Measurements from ENCODE around the gene S1PR1. TPM values are rescaled to one million over a fixed set of nuclear protein-coding genes. Genes with fewer than 3 reads are reported as not detected.
"Not testable (repeated sequence)": the region's sequence is repeated elsewhere in the genome, so short reads cannot be mapped to it uniquely, and the experiment has no call there.

The S1PR1 gene
- polyA plus RNA-seq, 2 donors, result 2.4 to 6.0 TPM

DNA sequence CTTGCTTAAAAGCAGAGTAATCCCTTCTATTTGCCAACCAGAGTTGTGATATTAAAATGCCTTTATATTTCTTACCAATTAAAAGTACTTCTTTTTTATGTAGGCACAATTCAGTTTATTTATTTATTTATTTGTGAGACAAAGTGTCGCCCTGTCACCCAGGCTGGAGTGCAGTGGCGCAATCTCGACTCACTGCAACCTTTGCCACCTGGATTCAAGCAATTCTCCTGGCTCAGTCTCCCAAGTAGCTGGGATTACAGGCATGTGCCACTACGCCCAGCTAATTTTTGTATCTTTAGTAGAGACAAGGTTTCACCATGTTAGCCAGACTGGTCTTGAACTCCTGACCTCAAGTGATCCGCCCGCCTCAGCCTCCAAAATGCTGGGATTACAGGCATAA lies 17.9 kb upstream of the S1PR1 start:
- not testable (repeated sequence) for H3K27ac ChIP-seq (ENCODE audit: low read depth in 2 of 2, low read length in 1 of 2); H3K36me3 ChIP-seq (ENCODE audit: control insufficient read depth in 2 of 2, insufficient read depth in 2 of 2, low read length in 1 of 2); H3K4me1 ChIP-seq (ENCODE audit: control insufficient read depth in 2 of 2, insufficient read depth in 2 of 2, low read length in 1 of 2); H3K27me3 ChIP-seq (ENCODE audit: control insufficient read depth in 1 of 2, insufficient read depth in 2 of 2, low read length in 2 of 2); H3K4me3 ChIP-seq (ENCODE audit: low read depth in 1 of 2, low read length in 2 of 2); H3K9me3 ChIP-seq (ENCODE audit: control insufficient read depth in 2 of 2, insufficient read depth in 1 of 2, low read depth in 1 of 2, low read length in 1 of 2)
- 90 to 91% methylated on average over 6 of the region's 6 CpGs for WGBS, 2 donors

DNA sequence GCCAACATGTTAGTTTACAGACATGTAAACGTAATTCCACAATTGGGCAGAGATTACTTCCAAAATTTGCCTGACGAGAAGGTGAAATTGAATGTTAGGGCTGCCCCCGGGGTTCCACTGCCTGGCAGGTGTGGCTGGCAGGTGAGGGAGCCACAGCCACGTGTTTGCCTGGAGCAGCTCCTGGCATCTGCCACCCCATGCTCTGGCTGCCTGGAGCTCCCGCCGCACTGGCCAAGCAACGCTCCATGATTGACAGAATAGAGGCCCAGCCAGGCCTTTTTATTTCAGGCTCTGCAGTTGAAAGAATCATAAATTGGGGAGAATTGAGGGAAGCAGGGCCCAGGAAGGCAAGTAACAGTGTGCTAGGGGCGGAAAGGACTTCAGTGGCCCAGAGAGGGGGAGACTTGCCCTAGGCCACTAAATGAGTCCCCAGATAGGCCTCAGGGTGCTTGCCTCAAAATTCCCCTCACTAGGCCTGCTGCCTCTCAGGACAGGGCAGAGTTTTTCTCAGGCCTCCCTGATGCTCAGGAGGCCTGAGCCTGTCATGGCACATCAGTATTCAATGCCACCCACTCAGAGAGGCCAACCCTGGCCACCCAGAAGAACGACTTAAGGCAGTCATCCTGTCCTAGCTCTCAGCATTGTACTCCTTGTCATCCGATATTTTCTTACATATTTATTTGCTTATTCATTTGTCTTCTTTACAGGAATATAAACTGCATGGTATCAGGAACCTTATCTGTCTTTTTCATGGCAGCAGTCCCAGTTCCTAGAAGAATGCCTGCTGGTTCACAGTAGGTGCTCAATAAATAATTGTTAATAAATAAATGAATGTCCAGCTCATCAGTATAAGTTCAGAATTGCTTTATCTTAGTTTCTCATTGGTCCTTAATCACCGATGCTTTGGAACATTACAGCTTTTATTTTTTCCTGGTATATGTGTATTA lies 16.6 kb upstream of the S1PR1 start:
- Histone ChIP-seq H3K9me3 (ENCODE audit: control insufficient read depth in 2 of 2, insufficient read depth in 1 of 2, low read depth in 1 of 2, low read length in 1 of 2) (no peaks in the 10 kb centered on the region), H3K27ac (ENCODE audit: low read depth in 2 of 2, low read length in 1 of 2) (no peak overlapping the region), H3K27me3 (ENCODE audit: control insufficient read depth in 1 of 2, insufficient read depth in 2 of 2, low read length in 2 of 2) (no peaks in the 10 kb centered on the region), H3K36me3 (ENCODE audit: control insufficient read depth in 2 of 2, insufficient read depth in 2 of 2, low read length in 1 of 2) (no peaks in the 10 kb centered on the region), H3K4me1 (ENCODE audit: control insufficient read depth in 2 of 2, insufficient read depth in 2 of 2, low read length in 1 of 2) (peaks cover 0 to 4% of the 10 kb centered on the region in 2 donors), H3K4me3 (ENCODE audit: low read depth in 1 of 2, low read length in 2 of 2) (no peak overlapping the region)
- 61 to 68% methylated on average over 11 of the region's 11 CpGs for WGBS, 2 donors

DNA sequence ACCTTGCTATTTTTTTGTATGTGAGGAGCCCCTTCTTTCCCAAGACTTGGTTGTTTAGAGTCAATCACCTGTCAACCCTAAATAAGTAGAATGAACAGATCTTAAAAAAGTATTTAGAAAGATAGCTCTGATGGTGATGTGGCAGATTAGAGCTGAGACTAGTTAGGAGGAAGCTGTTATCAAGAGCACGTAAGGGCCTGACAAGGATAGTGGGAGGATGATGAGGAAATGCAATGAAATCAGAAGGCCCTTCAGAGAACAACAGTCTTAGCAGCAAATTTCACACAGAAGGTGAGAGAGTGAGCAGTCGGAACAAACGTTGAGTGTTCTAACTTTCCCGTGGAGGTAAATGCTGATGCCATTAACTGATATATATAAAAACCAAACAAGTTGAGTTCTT lies 15.9 kb upstream of the S1PR1 start:
- no peaks in the 10 kb centered on the region for H3K36me3 ChIP-seq (ENCODE audit: control insufficient read depth in 2 of 2, insufficient read depth in 2 of 2, low read length in 1 of 2)
- no peak overlapping the region for H3K4me3 ChIP-seq (ENCODE audit: low read depth in 1 of 2, low read length in 2 of 2)
- no peak overlapping the region for H3K27ac ChIP-seq (ENCODE audit: low read depth in 2 of 2, low read length in 1 of 2)
- H3K9me3 ChIP-seq (ENCODE audit: control insufficient read depth in 2 of 2, insufficient read depth in 1 of 2, low read depth in 1 of 2, low read length in 1 of 2), result no peaks in the 10 kb centered on the region
- WGBS, 2 donors, result 84 to 94% methylated on average over 4 of the region's 4 CpGs
- H3K27me3 ChIP-seq (ENCODE audit: control insufficient read depth in 1 of 2, insufficient read depth in 2 of 2, low read length in 2 of 2), result no peaks in the 10 kb centered on the region
- H3K4me1 ChIP-seq (ENCODE audit: control insufficient read depth in 2 of 2, insufficient read depth in 2 of 2, low read length in 1 of 2), result peaks cover 0 to 4% of the 10 kb centered on the region in 2 donors

DNA sequence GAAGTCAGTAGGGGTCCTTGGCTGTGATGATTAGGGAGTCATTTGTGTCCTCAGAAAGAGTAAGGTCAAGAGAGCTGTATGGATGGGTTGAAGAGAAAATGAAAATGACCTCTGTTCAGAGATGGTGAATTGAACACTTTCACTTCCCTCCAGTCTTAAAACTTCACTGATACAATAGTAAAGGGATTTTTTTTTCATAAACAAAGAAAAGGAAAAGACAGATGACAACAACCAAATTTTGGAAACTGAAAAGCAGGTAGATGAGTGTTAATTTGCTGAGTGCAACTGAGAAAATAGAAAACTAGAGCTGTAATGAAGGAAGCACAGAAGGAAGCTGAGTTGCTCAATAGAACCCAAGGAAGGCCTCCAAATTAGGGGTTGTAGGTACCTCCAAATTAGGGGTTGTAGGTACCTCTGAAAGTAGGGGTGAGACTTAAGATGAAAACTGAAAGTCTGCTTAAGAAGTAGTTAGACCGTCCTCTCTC lies 14.8 kb upstream of the S1PR1 start:
- no peak overlapping the region for H3K27ac ChIP-seq (ENCODE audit: low read depth in 2 of 2, low read length in 1 of 2)
- no peaks in the 10 kb centered on the region for H3K9me3 ChIP-seq (ENCODE audit: control insufficient read depth in 2 of 2, insufficient read depth in 1 of 2, low read depth in 1 of 2, low read length in 1 of 2)
- peaks cover 0 to 4% of the 10 kb centered on the region in 2 donors for H3K4me1 ChIP-seq (ENCODE audit: control insufficient read depth in 2 of 2, insufficient read depth in 2 of 2, low read length in 1 of 2)
- 86 to 92% methylated on average over 1 of the region's 1 CpG for WGBS, 2 donors
- no peaks in the 10 kb centered on the region for H3K27me3 ChIP-seq (ENCODE audit: control insufficient read depth in 1 of 2, insufficient read depth in 2 of 2, low read length in 2 of 2)
- H3K36me3 ChIP-seq (ENCODE audit: control insufficient read depth in 2 of 2, insufficient read depth in 2 of 2, low read length in 1 of 2), result no peaks in the 10 kb centered on the region
- H3K4me3 ChIP-seq (ENCODE audit: low read depth in 1 of 2, low read length in 2 of 2), result no peak overlapping the region

GRCh38 chr1:101227837-101228236 lies 9.0 kb upstream of the S1PR1 start:
- Histone ChIP-seq H3K4me3 (ENCODE audit: low read depth in 1 of 2, low read length in 2 of 2) (no peak overlapping the region), H3K36me3 (ENCODE audit: control insufficient read depth in 2 of 2, insufficient read depth in 2 of 2, low read length in 1 of 2) (no peaks in the 10 kb centered on the region), H3K9me3 (ENCODE audit: control insufficient read depth in 2 of 2, insufficient read depth in 1 of 2, low read depth in 1 of 2, low read length in 1 of 2) (no peaks in the 10 kb centered on the region), H3K4me1 (ENCODE audit: control insufficient read depth in 2 of 2, insufficient read depth in 2 of 2, low read length in 1 of 2) (no peaks in the 10 kb centered on the region), H3K27me3 (ENCODE audit: control insufficient read depth in 1 of 2, insufficient read depth in 2 of 2, low read length in 2 of 2) (no peaks in the 10 kb centered on the region), H3K27ac (ENCODE audit: low read depth in 2 of 2, low read length in 1 of 2) (no peak overlapping the region)
- WGBS, 2 donors, result 65 to 73% methylated on average over 2 of the region's 2 CpGs

- no peaks in the 10 kb centered on the region for H3K4me1 ChIP-seq (ENCODE audit: control insufficient read depth in 2 of 2, insufficient read depth in 2 of 2, low read length in 1 of 2)
- no peaks in the 10 kb centered on the region for H3K36me3 ChIP-seq (ENCODE audit: control insufficient read depth in 2 of 2, insufficient read depth in 2 of 2, low read length in 1 of 2)
- H3K9me3 ChIP-seq (ENCODE audit: control insufficient read depth in 2 of 2, insufficient read depth in 1 of 2, low read depth in 1 of 2, low read length in 1 of 2), result no peaks in the 10 kb centered on the region
- no peaks in the 10 kb centered on the region for H3K27me3 ChIP-seq (ENCODE audit: control insufficient read depth in 1 of 2, insufficient read depth in 2 of 2, low read length in 2 of 2)
- H3K4me3 ChIP-seq (ENCODE audit: low read depth in 1 of 2, low read length in 2 of 2), result no peak overlapping the region
- 88% methylated on average over 6 of the region's 6 CpGs for WGBS, 2 donors
- H3K27ac ChIP-seq (ENCODE audit: low read depth in 2 of 2, low read length in 1 of 2), result no peak overlapping the region
These were observed 8.2 kb upstream of the S1PR1 start for GRCh38 chr1:101228424-101229134.

- H3K27ac ChIP-seq (ENCODE audit: low read depth in 2 of 2, low read length in 1 of 2); H3K9me3 ChIP-seq (ENCODE audit: control insufficient read depth in 2 of 2, insufficient read depth in 1 of 2, low read depth in 1 of 2, low read length in 1 of 2); H3K36me3 ChIP-seq (ENCODE audit: control insufficient read depth in 2 of 2, insufficient read depth in 2 of 2, low read length in 1 of 2); H3K27me3 ChIP-seq (ENCODE audit: control insufficient read depth in 1 of 2, insufficient read depth in 2 of 2, low read length in 2 of 2); H3K4me1 ChIP-seq (ENCODE audit: control insufficient read depth in 2 of 2, insufficient read depth in 2 of 2, low read length in 1 of 2); H3K4me3 ChIP-seq (ENCODE audit: low read depth in 1 of 2, low read length in 2 of 2): not testable (repeated sequence)
These were observed 4.6 kb upstream of the S1PR1 start for GRCh38 chr1:101232182-101232581.

GRCh38 chr1:101233495-101233894 lies 3.3 kb upstream of the S1PR1 start:
- no peaks in the 10 kb centered on the region for H3K9me3 ChIP-seq (ENCODE audit: control insufficient read depth in 2 of 2, insufficient read depth in 1 of 2, low read depth in 1 of 2, low read length in 1 of 2)
- H3K4me1 ChIP-seq (ENCODE audit: control insufficient read depth in 2 of 2, insufficient read depth in 2 of 2, low read length in 1 of 2), result peaks cover 2 to 8% of the 10 kb centered on the region in 2 donors
- no peak overlapping the region for H3K27ac ChIP-seq (ENCODE audit: low read depth in 2 of 2, low read length in 1 of 2)
- no peaks in the 10 kb centered on the region for H3K36me3 ChIP-seq (ENCODE audit: control insufficient read depth in 2 of 2, insufficient read depth in 2 of 2, low read length in 1 of 2)
- H3K27me3 ChIP-seq (ENCODE audit: control insufficient read depth in 1 of 2, insufficient read depth in 2 of 2, low read length in 2 of 2), result no peaks in the 10 kb centered on the region
- 82 to 90% methylated on average over 7 of the region's 7 CpGs for WGBS, 2 donors
- H3K4me3 ChIP-seq (ENCODE audit: low read depth in 1 of 2, low read length in 2 of 2), result no peak overlapping the region

DNA sequence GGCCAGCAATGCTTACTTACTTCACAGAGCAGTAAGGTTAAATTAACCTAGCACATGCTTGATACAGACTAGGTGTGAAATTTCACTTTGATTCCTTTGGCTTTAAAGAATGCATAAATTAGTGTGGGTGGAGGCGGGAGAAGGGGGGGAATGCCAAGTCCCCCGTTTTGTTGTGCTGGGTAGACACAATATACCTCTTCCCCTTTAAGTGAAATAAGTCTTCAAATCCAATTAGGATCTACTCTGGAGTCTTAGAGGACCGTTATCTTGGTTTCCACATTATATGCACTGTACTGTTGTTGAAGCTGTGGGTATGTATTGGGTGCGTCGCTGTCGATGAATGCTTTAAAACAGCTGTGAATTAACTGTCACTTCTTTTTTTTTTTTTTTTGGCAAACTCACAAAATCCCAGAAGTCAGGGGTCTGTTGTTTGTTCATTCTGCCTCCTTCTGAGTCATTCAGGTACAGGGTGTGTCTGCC lies 1.6 kb upstream of the S1PR1 start:
- Histone ChIP-seq H3K36me3 (ENCODE audit: control insufficient read depth in 2 of 2, insufficient read depth in 2 of 2, low read length in 1 of 2) (no peaks in the 10 kb centered on the region), H3K4me1 (ENCODE audit: control insufficient read depth in 2 of 2, insufficient read depth in 2 of 2, low read length in 1 of 2) (peaks cover 6 to 8% of the 10 kb centered on the region in 2 donors), H3K27me3 (ENCODE audit: control insufficient read depth in 1 of 2, insufficient read depth in 2 of 2, low read length in 2 of 2) (no peaks in the 10 kb centered on the region), H3K4me3 (ENCODE audit: low read depth in 1 of 2, low read length in 2 of 2) (peak overlapping the region in 1 of 2 donors; percentile 64), H3K27ac (ENCODE audit: low read depth in 2 of 2, low read length in 1 of 2) (peak overlapping the region in 1 of 2 donors; percentile 66), H3K9me3 (ENCODE audit: control insufficient read depth in 2 of 2, insufficient read depth in 1 of 2, low read depth in 1 of 2, low read length in 1 of 2) (no peaks in the 10 kb centered on the region)
- 8 to 12% methylated on average over 6 of the region's 6 CpGs for WGBS, 2 donors
